ENCODE results near the gene SCT. TPM values are rescaled to one million over a fixed set of nuclear protein-coding genes. Genes with fewer than 3 reads are reported as not detected.

Gene SCT
- total and polyA plus RNA-seq, 2 of the 8 experiments (the other 6 are each of a cell fraction or from before 2014, with no cell fraction given): 1.7 to 2.0 TPM

DNA sequence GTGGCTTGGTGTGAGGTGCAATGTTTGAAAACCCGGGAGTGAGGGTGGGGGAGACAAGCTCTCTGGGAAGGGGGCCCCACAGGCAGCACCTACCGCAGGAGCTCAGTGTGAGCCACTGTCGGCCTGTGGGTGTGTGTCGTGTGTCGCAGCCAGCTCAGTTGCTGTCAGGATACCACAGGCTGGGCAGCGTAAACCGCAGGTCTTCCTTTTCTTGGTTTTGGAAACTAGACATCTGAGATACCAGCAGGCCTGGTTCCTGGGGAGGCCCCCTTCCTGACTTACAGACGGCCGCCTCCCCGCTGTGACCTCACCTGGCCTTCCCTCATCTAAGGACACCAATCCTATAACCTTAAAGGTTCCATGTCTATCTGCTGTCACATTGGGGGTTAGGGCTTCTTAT lies 30.6 kb downstream of the SCT start:
- Histone ChIP-seq H2BK12ac (ENCODE audit: low read depth, low read length) (no peak overlapping the region), H3K9ac (replicated peaks in 1 of 4; ENCODE audit: extremely low read depth in 1 of 4, low read depth in 3 of 4, low read length in 3 of 4) (no peak overlapping the region), H3K4ac (replicated peaks; ENCODE audit: insufficient read length, low read depth, low read length) (no peak overlapping the region), H3K23ac (ENCODE audit: insufficient read length) (no peak overlapping the region), H3K4me3 (ENCODE audit: extremely low read depth in 1 of 4, insufficient read depth in 2 of 4, low read depth in 3 of 4, low read length in 4 of 4) (no peak overlapping the region), H2BK5ac (ENCODE audit: low read depth, low read length) (no peak overlapping the region), H3K14ac (ENCODE audit: insufficient read length) (no peak overlapping the region), H3K79me2 (ENCODE audit: control insufficient read depth in 1 of 2, insufficient read depth in 2 of 2, low read length in 2 of 2) (no peaks in the 10 kb centered on the region; a peak in 1 of 4 replicates), H4K20me1 (replicated peaks in 1 of 2; ENCODE audit: control insufficient read depth in 1 of 2, insufficient read depth in 2 of 2, low read length in 2 of 2) (peaks cover 5 to 6% of the 10 kb centered on the region in 2 experiments), H3K27ac (ENCODE audit: low read depth, low read length) (no peak overlapping the region), H2BK15ac (ENCODE audit: low read length) (no peak overlapping the region), H3K56ac (replicated peaks; ENCODE audit: insufficient read length, low read depth, low read length) (no peak overlapping the region), H4K8ac (ENCODE audit: extremely low read depth, insufficient read depth, low read length) (no peak overlapping the region), H2AFZ (ENCODE audit: low read length) (no peak overlapping the region), H2BK20ac (ENCODE audit: low read length) (no peak overlapping the region), H3K36me3 (ENCODE audit: control insufficient read depth in 2 of 4, insufficient read depth in 4 of 4, low read length in 3 of 4) (peaks cover 20 to 62% (median 50%) of the 10 kb centered on the region in 4 experiments), H4K91ac (replicated peaks; ENCODE audit: insufficient read length, low read length) (no peak overlapping the region), H3K79me1 (ENCODE audit: low read depth, low read length) (peaks cover 4% of the 10 kb centered on the region; the same call in 1 of the 2 replicates), H2BK120ac (replicated peaks; ENCODE audit: low read depth, low read length) (no peak overlapping the region), H3K4me1 (replicated peaks in 1 of 4; ENCODE audit: control insufficient read depth in 3 of 4, insufficient read depth in 4 of 4, low read length in 3 of 4) (no peaks in the 10 kb centered on the region), H3K4me2 (ENCODE audit: insufficient read depth in 1 of 2, low read depth in 2 of 2, low read length in 2 of 2) (no peak overlapping the region), H3K9me3 (ENCODE audit: insufficient read depth in 2 of 2, low read depth in 1 of 2, low read length in 1 of 2) (no peaks in the 10 kb centered on the region), H2AK5ac (ENCODE audit: low read depth, low read length) (no peak overlapping the region), H3K23me2 (ENCODE audit: low read depth, low read length) (no peaks in the 10 kb centered on the region), H4K5ac (ENCODE audit: insufficient read length, low read depth, low read length) (no peak overlapping the region), H3K18ac (ENCODE audit: extremely low read depth, low read length) (no peak overlapping the region), H3K27me3 (replicated peaks in 1 of 4; ENCODE audit: control insufficient read depth in 3 of 4, extremely low read depth in 1 of 4, insufficient read depth in 3 of 4, low read length in 3 of 4) (no peaks in the 10 kb centered on the region)
- WGBS, 2 experiments (ENCODE audit: extremely low coverage in 1 of 2, insufficient coverage in 1 of 2, insufficient read length in 1 of 2, insufficient replicate concordance in 2 of 2, low coverage in 1 of 2, low lambda C conversion rate in 2 of 2, missing lambda C conversion rate in 1 of 2): 98% methylated on average over 9 of the region's 10 CpGs; no CpG with 5 or more reads in 1 of the 2 experiments
- ChIA-PET POLR2A (ENCODE audit: partially characterized antibody) (interaction anchor here (0.7 kb wide), 1 partner anchor 15 kb away, joined by 3 read pairs; no protein-coding TSS in a partner anchor), CTCF (ENCODE audit: partially characterized antibody) (interaction anchor here (0.7 to 2.4 kb wide), 9 partner anchors 12 to 167 kb away, joined by 3 to 8 read pairs (median 3); partner anchors contain the start of gene SCT)
- no peak for DNase-seq (ENCODE audit: low read depth in 1 of 2, low spot score in 2 of 2)
- FAIRE-seq: no peak
- no peak for TF ChIP-seq FOSL1 (IDR thresholded peaks at IDR 0.05; ENCODE audit: insufficient read depth, low read depth, low read length)
- TF ChIP-seq TBP (IDR thresholded peaks at IDR 0.05; ENCODE audit: low read depth, low read length): no peak
- no peak for TF ChIP-seq CEBPB (IDR thresholded peaks at IDR 0.05; ENCODE audit: low read depth, low read length)
- TF ChIP-seq CTBP2 (IDR thresholded peaks at IDR 0.05; ENCODE audit: borderline replicate concordance, insufficient read depth, insufficient read length, low read length): no peak
- no peak for TF ChIP-seq SIRT6 (IDR thresholded peaks at IDR 0.05; ENCODE audit: low read length)
- TF ChIP-seq CBX8 (IDR thresholded peaks at IDR 0.05; ENCODE audit: borderline replicate concordance, low read depth, low read length): no peak
